HG03025 (cell line): ENCODE measurements around the gene MAD1L1.
A peak's percentile ranks its signal among the peaks of the same experiment; 100 is the strongest.
"Not testable (repeated sequence)": the region's sequence is repeated elsewhere in the genome, so short reads cannot be mapped to it uniquely, and the experiment has no call there.

Experiments used
- ATAC-seq: cut with Tn5 transposase; IDR thresholded peaks from one replicate; pipeline ENCODE4 v1.9.1; 2021; ENCODE audit warnings: mild to moderate bottlenecking, moderate library complexity; ENCODE audit not compliant: unreplicated experiment, low FRiP score

MAD1L1 gene

GRCh38 chr7:1941464-1942242 is 291.1 kb downstream of the MAD1L1 start:
- no peak for ATAC-seq

GRCh38 chr7:1940863-1941262 is 291.9 kb downstream of the MAD1L1 start:
- peak; percentile 14 for ATAC-seq

- peak; percentile 77 for ATAC-seq
Measured at GRCh38 chr7:1940402-1940786, 292.4 kb downstream of the MAD1L1 start.

GRCh38 chr7:1939434-1940401 is 293.0 kb downstream of the MAD1L1 start:
- peak; percentile 21 for ATAC-seq

- ATAC-seq, result no peak
Measured at GRCh38 chr7:1938788-1939433, 293.8 kb downstream of the MAD1L1 start.

- ATAC-seq, result no peak
Measured at GRCh38 chr7:1937252-1937605, 295.5 kb downstream of the MAD1L1 start.

GRCh38 chr7:1936531-1937251 is 296.1 kb downstream of the MAD1L1 start:
- ATAC-seq, result no peak

GRCh38 chr7:1936006-1936310 is 296.8 kb downstream of the MAD1L1 start:
- no peak for ATAC-seq

GRCh38 chr7:1935176-1936005 is 297.4 kb downstream of the MAD1L1 start:
- ATAC-seq, result no peak

GRCh38 chr7:1934756-1935155 is 298.0 kb downstream of the MAD1L1 start:
- no peak for ATAC-seq

GRCh38 chr7:1934017-1934416 is 298.7 kb downstream of the MAD1L1 start:
- no peak for ATAC-seq

- ATAC-seq, result no peak
Measured at GRCh38 chr7:1933066-1933750, 299.5 kb downstream of the MAD1L1 start.

GRCh38 chr7:1931951-1932270 is 300.8 kb downstream of the MAD1L1 start:
- no peak for ATAC-seq

- no peak for ATAC-seq
Measured at GRCh38 chr7:1931256-1931950, 301.3 kb downstream of the MAD1L1 start.

- ATAC-seq, result no peak
Measured at GRCh38 chr7:1930381-1931065, 302.2 kb downstream of the MAD1L1 start.

GRCh38 chr7:1929349-1929925 is 303.3 kb downstream of the MAD1L1 start:
- not testable (repeated sequence) for ATAC-seq

- no peak for ATAC-seq
Measured at GRCh38 chr7:1928645-1929348, 303.9 kb downstream of the MAD1L1 start.
